Measurements from ENCODE around the gene CHN2. TPM values are rescaled to one million over a fixed set of nuclear protein-coding genes. Genes with fewer than 3 reads are reported as not detected.

CHN2 gene
- total RNA-seq, 5 donors from 2014 or later (not counting 1 experiment from before 2014, with no cell fraction given), result 4.5 to 9.0 (median 6.6) TPM

GRCh38 chr7:29192323-29192722 is 2.3 kb upstream of the CHN2 start:
- H3K36me3 ChIP-seq (ENCODE audit: control insufficient read depth in 2 of 2, extremely low read depth in 1 of 2, insufficient read depth in 1 of 2, low read length in 1 of 2), result no peaks in the 10 kb centered on the region
- H3K27me3 ChIP-seq (replicated peaks in 1 of 2; ENCODE audit: control insufficient read depth in 2 of 2, extremely low read depth in 1 of 2, insufficient read depth in 2 of 2, low read length in 1 of 2), result peaks cover 0 to 15% of the 10 kb centered on the region in 2 experiments
- Mint-ChIP-seq H3K36me3 (no peaks in the 10 kb centered on the region), H3K4me1 (peaks cover 18 to 28% (median 20%) of the 10 kb centered on the region in 3 donors), H3K4me3 (no peak overlapping the region), H3K9me3 (no peaks in the 10 kb centered on the region), H3K27ac (no peak overlapping the region), H3K27me3 (peaks cover 29 to 39% of the 10 kb centered on the region in 2 donors)
- no CpG with 5 or more reads among the region's 1 CpG for WGBS (ENCODE audit: insufficient coverage)
- no peak for DNase-seq
- H3K27ac ChIP-seq (ENCODE audit: low read length), result no peak overlapping the region
- ATAC-seq (replicated peaks in 1 of 4), result no peak
- H3K4me1 ChIP-seq (ENCODE audit: control insufficient read depth in 1 of 2, extremely low read depth in 1 of 2, insufficient read depth in 2 of 2, low read length in 2 of 2), result peaks cover 12 to 19% of the 10 kb centered on the region in 2 experiments
- CTCF ChIA-PET, result no interaction called here
- POLR2A ChIA-PET, result interaction anchor here in 1 of 2 donors (0.7 kb wide), 1 partner anchor 674 kb away, joined by 3 read pairs; no protein-coding TSS in a partner anchor
- H3K4me3 ChIP-seq (ENCODE audit: control insufficient read depth in 1 of 2, extremely low read depth in 1 of 2, low read length in 1 of 2), result no peak overlapping the region
- H3K9me3 ChIP-seq, result no peaks in the 10 kb centered on the region

GRCh38 chr7:29192811-29193210 is 1.8 kb upstream of the CHN2 start:
- Histone ChIP-seq H3K27me3 (replicated peaks in 1 of 2; ENCODE audit: control insufficient read depth in 2 of 2, extremely low read depth in 1 of 2, insufficient read depth in 2 of 2, low read length in 1 of 2) (peaks cover 0 to 15% of the 10 kb centered on the region in 2 experiments), H3K4me3 (ENCODE audit: control insufficient read depth in 1 of 2, extremely low read depth in 1 of 2, low read length in 1 of 2) (no peak overlapping the region), H3K4me1 (ENCODE audit: control insufficient read depth in 1 of 2, extremely low read depth in 1 of 2, insufficient read depth in 2 of 2, low read length in 2 of 2) (peaks cover 12 to 20% of the 10 kb centered on the region in 2 experiments), H3K27ac (ENCODE audit: low read length) (no peak overlapping the region), H3K9me3 (no peaks in the 10 kb centered on the region), H3K36me3 (ENCODE audit: control insufficient read depth in 2 of 2, extremely low read depth in 1 of 2, insufficient read depth in 1 of 2, low read length in 1 of 2) (no peaks in the 10 kb centered on the region)
- Mint-ChIP-seq H3K27me3 (peaks cover 34 to 44% of the 10 kb centered on the region in 2 donors), H3K36me3 (no peaks in the 10 kb centered on the region), H3K9me3 (no peaks in the 10 kb centered on the region), H3K4me3 (peak overlapping the region; percentile 37 to 58 (median 52)), H3K4me1 (peaks cover 18 to 33% (median 20%) of the 10 kb centered on the region in 3 donors), H3K27ac (peak overlapping the region in 1 of 2 donors; percentile 8)
- WGBS (ENCODE audit: insufficient coverage), result 94% methylated on average over 5 of the region's 8 CpGs
- POLR2A ChIA-PET, result no interaction called here
- ATAC-seq (replicated peaks in 1 of 4), result no peak
- DNase-seq, result no peak
- CTCF ChIA-PET, result interaction anchor here in 1 of 2 donors (0.7 kb wide), 1 partner anchor 153 kb away, joined by 5 read pairs; no protein-coding TSS in a partner anchor

GRCh38 chr7:29193316-29194205 is 1.0 kb upstream of the CHN2 start:
- Histone ChIP-seq H3K27me3 (replicated peaks in 1 of 2; ENCODE audit: control insufficient read depth in 2 of 2, extremely low read depth in 1 of 2, insufficient read depth in 2 of 2, low read length in 1 of 2) (peaks cover 0 to 15% of the 10 kb centered on the region in 2 experiments), H3K27ac (ENCODE audit: low read length) (no peak overlapping the region), H3K4me3 (ENCODE audit: control insufficient read depth in 1 of 2, extremely low read depth in 1 of 2, low read length in 1 of 2) (no peak overlapping the region), H3K9me3 (no peaks in the 10 kb centered on the region), H3K4me1 (ENCODE audit: control insufficient read depth in 1 of 2, extremely low read depth in 1 of 2, insufficient read depth in 2 of 2, low read length in 2 of 2) (peaks cover 12 to 22% of the 10 kb centered on the region in 2 experiments), H3K36me3 (ENCODE audit: control insufficient read depth in 2 of 2, extremely low read depth in 1 of 2, insufficient read depth in 1 of 2, low read length in 1 of 2) (no peaks in the 10 kb centered on the region)
- POLR2A ChIA-PET, result no interaction called here
- CTCF ChIA-PET, result interaction anchor here (0.7 to 1.0 kb wide), 2 partner anchors 145 to 153 kb away, joined by 4 to 5 read pairs; no protein-coding TSS in a partner anchor
- Mint-ChIP-seq H3K27me3 (peaks cover 36 to 44% of the 10 kb centered on the region in 2 donors), H3K27ac (peak overlapping the region in 1 of 2 donors; percentile 63), H3K4me1 (peaks cover 18 to 35% (median 20%) of the 10 kb centered on the region in 3 donors), H3K4me3 (peak overlapping the region; percentile 58 to 82 (median 66)), H3K9me3 (no peaks in the 10 kb centered on the region), H3K36me3 (no peaks in the 10 kb centered on the region)
- DNase-seq (no peak), ATAC-seq (replicated peaks in 1 of 4) (no peak)
- WGBS (ENCODE audit: insufficient coverage), result 61% methylated on average over 16 of the region's 26 CpGs

GRCh38 chr7:29194206-29194593 is 375 bp upstream of the CHN2 start:
- Histone ChIP-seq H3K27ac (ENCODE audit: low read length) (no peak overlapping the region), H3K4me3 (ENCODE audit: control insufficient read depth in 1 of 2, extremely low read depth in 1 of 2, low read length in 1 of 2) (peak overlapping the region; percentile 74 to 90), H3K9me3 (no peaks in the 10 kb centered on the region), H3K4me1 (ENCODE audit: control insufficient read depth in 1 of 2, extremely low read depth in 1 of 2, insufficient read depth in 2 of 2, low read length in 2 of 2) (peaks cover 12 to 22% of the 10 kb centered on the region in 2 experiments), H3K27me3 (replicated peaks in 1 of 2; ENCODE audit: control insufficient read depth in 2 of 2, extremely low read depth in 1 of 2, insufficient read depth in 2 of 2, low read length in 1 of 2) (peaks cover 0 to 15% of the 10 kb centered on the region in 2 experiments), H3K36me3 (ENCODE audit: control insufficient read depth in 2 of 2, extremely low read depth in 1 of 2, insufficient read depth in 1 of 2, low read length in 1 of 2) (no peaks in the 10 kb centered on the region)
- ChIA-PET POLR2A (no interaction called here), CTCF (interaction anchor here in 1 of 2 donors (1.0 kb wide), 1 partner anchor 144 kb away, joined by 4 read pairs; no protein-coding TSS in a partner anchor)
- H3K9me3 Mint-ChIP-seq, result no peaks in the 10 kb centered on the region
- DNase-seq, result peak in 2 of 35 experiments; percentile 2 to 6
- peak overlapping the region; percentile 71 to 82 (median 75) for H3K4me3 Mint-ChIP-seq
- H3K36me3 Mint-ChIP-seq, result no peaks in the 10 kb centered on the region
- no peak overlapping the region for H3K27ac Mint-ChIP-seq
- 8% methylated on average over 20 of the region's 40 CpGs for WGBS (ENCODE audit: insufficient coverage)
- peaks cover 36 to 43% of the 10 kb centered on the region in 2 donors for H3K27me3 Mint-ChIP-seq
- H3K4me1 Mint-ChIP-seq, result peaks cover 18 to 35% (median 20%) of the 10 kb centered on the region in 3 donors
- ATAC-seq (replicated peaks in 1 of 4), result no peak

- peaks cover 12 to 17% of the 10 kb centered on the region in 2 experiments for H3K4me1 ChIP-seq (ENCODE audit: control insufficient read depth in 1 of 2, extremely low read depth in 1 of 2, insufficient read depth in 2 of 2, low read length in 2 of 2)
- H3K36me3 ChIP-seq (ENCODE audit: control insufficient read depth in 2 of 2, extremely low read depth in 1 of 2, insufficient read depth in 1 of 2, low read length in 1 of 2), result no peaks in the 10 kb centered on the region
- H3K4me1 Mint-ChIP-seq, result peaks cover 18 to 35% (median 20%) of the 10 kb centered on the region in 3 donors
- peaks cover 0 to 10% of the 10 kb centered on the region in 2 experiments for H3K27me3 ChIP-seq (replicated peaks in 1 of 2; ENCODE audit: control insufficient read depth in 2 of 2, extremely low read depth in 1 of 2, insufficient read depth in 2 of 2, low read length in 1 of 2)
- no peaks in the 10 kb centered on the region for H3K36me3 Mint-ChIP-seq
- H3K9me3 ChIP-seq, result no peaks in the 10 kb centered on the region
- H3K27ac ChIP-seq (ENCODE audit: low read length), result peak overlapping the region; percentile 41
- no peak overlapping the region for H3K27ac Mint-ChIP-seq
- CTCF ChIA-PET, result interaction anchor here (0.6 to 1.1 kb wide), 3 partner anchors 58 to 213 kb away, joined by 3 to 5 read pairs (median 4); no protein-coding TSS in a partner anchor
- H3K4me3 ChIP-seq (ENCODE audit: control insufficient read depth in 1 of 2, extremely low read depth in 1 of 2, low read length in 1 of 2), result peak overlapping the region in 1 of 2 donors; percentile 74
- no CpG with 5 or more reads among the region's 4 CpGs for WGBS (ENCODE audit: insufficient coverage)
- ATAC-seq (replicated peaks in 1 of 4), result peak in 1 of 4 experiments; percentile 28
- DNase-seq, result peak in 2 of 35 experiments; percentile 18 to 49
- H3K27me3 Mint-ChIP-seq, result peaks cover 30 to 45% of the 10 kb centered on the region in 2 donors
- POLR2A ChIA-PET, result interaction anchor here in 1 of 2 donors (0.6 kb wide), 1 partner anchor 87 kb away, joined by 4 read pairs; no protein-coding TSS in a partner anchor
- peak overlapping the region; percentile 82 to 86 (median 83) for H3K4me3 Mint-ChIP-seq
- H3K9me3 Mint-ChIP-seq, result no peaks in the 10 kb centered on the region
Measured at GRCh38 chr7:29196191-29196590, 1.6 kb downstream of the CHN2 start.

GRCh38 chr7:29196971-29197595 is 2.5 kb downstream of the CHN2 start:
- Histone ChIP-seq H3K4me3 (ENCODE audit: control insufficient read depth in 1 of 2, extremely low read depth in 1 of 2, low read length in 1 of 2) (no peak overlapping the region), H3K27me3 (replicated peaks in 1 of 2; ENCODE audit: control insufficient read depth in 2 of 2, extremely low read depth in 1 of 2, insufficient read depth in 2 of 2, low read length in 1 of 2) (peaks cover 0 to 10% of the 10 kb centered on the region in 2 experiments), H3K4me1 (ENCODE audit: control insufficient read depth in 1 of 2, extremely low read depth in 1 of 2, insufficient read depth in 2 of 2, low read length in 2 of 2) (peaks cover 12 to 17% of the 10 kb centered on the region in 2 experiments), H3K36me3 (ENCODE audit: control insufficient read depth in 2 of 2, extremely low read depth in 1 of 2, insufficient read depth in 1 of 2, low read length in 1 of 2) (no peaks in the 10 kb centered on the region), H3K9me3 (no peaks in the 10 kb centered on the region), H3K27ac (ENCODE audit: low read length) (peak overlapping the region; percentile 41)
- ChIA-PET CTCF (interaction anchor here in 1 of 2 donors (0.6 to 1.0 kb wide), 2 partner anchors 40 to 57 kb away, joined by 3 to 4 read pairs; no protein-coding TSS in a partner anchor), POLR2A (no interaction called here)
- Mint-ChIP-seq H3K27ac (no peak overlapping the region), H3K4me1 (peaks cover 18 to 35% (median 20%) of the 10 kb centered on the region in 3 donors), H3K36me3 (no peaks in the 10 kb centered on the region), H3K9me3 (no peaks in the 10 kb centered on the region), H3K27me3 (peaks cover 28 to 44% of the 10 kb centered on the region in 2 donors), H3K4me3 (peak overlapping the region in 1 of 3 donors; percentile 82)
- no CpG with 5 or more reads among the region's 3 CpGs for WGBS (ENCODE audit: insufficient coverage)
- no peak for ATAC-seq (replicated peaks in 1 of 4)
- peak in 1 of 35 experiments; percentile 44 for DNase-seq

Data from T-cell (primary cell).